DOHH2 (cell line): ENCODE measurements around the gene AP3S1.

Experiments used
- CTCF ChIP-seq: fragments of 200-600 bp; sonication (generic); IDR thresholded peaks from one replicate; pipeline ENCODE4 v1.5.1; 2014; ENCODE audit warnings: antibody characterized with exemption, mild to moderate bottlenecking, low read depth, low read length; ENCODE audit not compliant: poor library complexity, severe bottlenecking
- EZH2phosphoT487 ChIP-seq: fragments of 200-600 bp; sonication (generic); IDR thresholded peaks from 2 replicates; pipeline ENCODE4 v1.6.1; 2017; ENCODE audit warnings: borderline replicate concordance, mild to moderate bottlenecking, antibody characterized with exemption, low read length, moderate library complexity, mixed read lengths

DNA sequence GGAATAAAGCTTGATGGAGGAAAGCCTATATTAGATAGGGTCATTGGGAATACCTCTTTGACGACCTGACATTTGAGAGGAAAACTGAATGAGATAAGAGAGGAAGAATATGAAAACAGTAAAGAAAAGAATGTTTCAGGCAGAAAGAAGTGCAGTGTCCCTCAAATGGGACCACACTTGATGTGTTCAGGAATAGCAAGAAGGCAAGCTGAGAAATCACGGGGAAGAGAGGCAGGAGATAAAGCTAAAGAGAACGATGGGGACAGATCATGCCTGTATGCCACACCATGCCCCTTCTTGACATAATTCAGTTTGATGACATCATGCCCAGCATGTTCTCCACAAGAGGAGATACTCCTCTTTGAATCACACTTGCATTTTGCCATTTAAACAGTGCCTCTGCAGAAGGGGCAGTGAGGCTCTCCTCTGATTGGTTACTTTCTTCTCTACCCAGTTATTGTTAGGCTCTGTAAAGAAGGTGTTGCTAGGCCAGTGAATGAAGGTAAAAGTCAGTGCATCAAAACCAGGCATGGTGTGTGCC, 7.6 kb downstream of the AP3S1 start:
- TF ChIP-seq CTCF = no peak
- no peak for TF ChIP-seq EZH2phosphoT487
